Fibroblast of lung (primary cell): Measurements from ENCODE around the gene DNAH3. TPM values are rescaled to one million over a fixed set of nuclear protein-coding genes. Genes with fewer than 3 reads are reported as not detected.
"Not testable (repeated sequence)": the region's sequence is repeated elsewhere in the genome, so short reads cannot be mapped to it uniquely, and the experiment has no call there.

Experiments used
- DNase-seq, 2 donors: peaks; one replicate each; pipeline versions ENCODE4 v3.0.0 to v3.0.0-alpha.2; 2010; ENCODE audit warnings: low read depth in 2 of 2
- H2AFZ ChIP-seq: 2 replicates; pipeline ENCODE4 v1.5.1; 2012; ENCODE audit warnings: low read length, control low read depth, inconsistent platforms
- H3K27ac ChIP-seq: 2 replicates; pipeline ENCODE4 v1.5.1; 2011; ENCODE audit warnings: low read length, control low read depth; ENCODE audit not compliant: insufficient read depth
- H3K27me3 ChIP-seq: 2 replicates; pipeline ENCODE4 v1.5.1; 2011; ENCODE audit warnings: mild to moderate bottlenecking, low read length; ENCODE audit not compliant: control insufficient read depth, insufficient read depth
- H3K36me3 ChIP-seq: 2 replicates; pipeline ENCODE4 v1.5.1; 2011; ENCODE audit warnings: low read length; ENCODE audit not compliant: control insufficient read depth, insufficient read depth
- H3K4me1 ChIP-seq: 2 replicates; pipeline ENCODE4 v1.5.1; 2011; ENCODE audit warnings: low read length; ENCODE audit not compliant: control insufficient read depth, insufficient read depth; ENCODE audit errors: extremely low read depth
- H3K4me2 ChIP-seq: 2 replicates; pipeline ENCODE4 v1.5.1; 2011; ENCODE audit warnings: low read length, control low read depth; ENCODE audit not compliant: insufficient read depth; ENCODE audit errors: extremely low read depth
- H3K4me3 ChIP-seq, 4 experiments: fragments of 200-600 bp in 1 of 4; sonication (generic) in 1 of 4; replicated peaks in 1 of 4; 2 replicates each; pipeline ENCODE4 v1.5.1; 2011 to 2016; ENCODE audit warnings: low read length in 4 of 4, low read depth in 3 of 4, mild to moderate bottlenecking in 3 of 4, control low read depth in 2 of 4, inconsistent platforms in 1 of 4, mixed read lengths in 1 of 4; ENCODE audit not compliant: insufficient read depth in 1 of 4; ENCODE audit errors: control extremely low read depth in 1 of 4
- H3K79me2 ChIP-seq: 2 replicates; pipeline ENCODE4 v1.5.1; 2012; ENCODE audit warnings: mild to moderate bottlenecking, low read length, inconsistent platforms; ENCODE audit not compliant: control insufficient read depth, insufficient read depth
- H3K9ac ChIP-seq: 2 replicates; pipeline ENCODE4 v1.5.1; 2011; ENCODE audit warnings: mild to moderate bottlenecking, low read length, control low read depth; ENCODE audit not compliant: insufficient read depth
- H3K9me3 ChIP-seq: 2 replicates; pipeline ENCODE4 v1.5.1; 2012; ENCODE audit warnings: low read depth, low read length; ENCODE audit not compliant: control insufficient read depth, insufficient read depth
- H4K20me1 ChIP-seq: 2 replicates; pipeline ENCODE4 v1.5.1; 2011; ENCODE audit warnings: low read length; ENCODE audit not compliant: control insufficient read depth, insufficient read depth; ENCODE audit errors: extremely low read depth
- EZH2 ChIP-seq: IDR thresholded peaks from 2 replicates; pipeline ENCODE4 v1.5.1; 2012; ENCODE audit warnings: low read length, control low read depth, mild to moderate bottlenecking; ENCODE audit errors: missing control alignments
- polyA plus RNA-seq, 2 donors: library from polyadenylated mRNA; depleted of rRNA in 1 of 2; stranded (reverse) in 1 of 2; unstranded in 1 of 2; fragments of >200 nt; gene quantifications; 2 replicates each; pipeline ENCODE4 v1.2.1, GENCODE V29; 2011 to 2012; ENCODE audit warnings: missing spikeins in 1 of 2
- total RNA-seq: library from RNA; depleted of rRNA; stranded (reverse); fragments of >200 nt; gene quantifications from 2 replicates; pipeline ENCODE4 v1.2.1, GENCODE V29; 2014
- TF ChIP-seq, protein P1 (sequence below), 2 donors: IDR thresholded peaks in 1 of 2; conservative IDR thresholded peaks in 1 of 2; 1 replicate in 1 of 2; 2 replicates in 1 of 2; pipeline ENCODE4 v1.5.1; 2011 to 2012; ENCODE audit warnings: low read length in 2 of 2, control low read depth in 1 of 2, inconsistent platforms in 1 of 2, low read depth in 1 of 2, mild to moderate bottlenecking in 1 of 2

Gene DNAH3
- total and polyA plus RNA-seq, 2 donors (not counting 1 experiment from before 2014, with no cell fraction given): not detected

DNA sequence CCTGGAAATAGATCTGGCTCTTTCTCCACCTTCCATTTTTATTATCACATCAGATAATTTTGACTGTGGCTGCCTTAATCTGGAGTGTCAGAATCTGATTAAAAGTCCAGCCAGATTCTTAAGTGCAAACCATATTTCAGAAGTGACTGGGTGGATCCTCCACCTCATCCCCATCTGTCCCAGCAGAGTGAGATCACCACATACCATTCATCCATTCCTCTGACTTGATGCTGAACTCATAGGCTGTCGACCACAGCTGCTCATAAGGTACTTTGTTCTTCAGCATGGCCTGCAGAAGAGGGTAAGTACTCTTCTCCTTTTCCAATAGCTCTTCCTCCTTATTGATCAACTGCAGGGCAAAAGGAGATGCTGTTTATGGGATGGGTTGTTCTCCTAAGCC, 53.5 kb downstream of the DNAH3 start:
- H3K27me3 ChIP-seq: no peaks in the 10 kb centered on the region
- H3K9me3 ChIP-seq: no peaks in the 10 kb centered on the region
- H3K4me1 ChIP-seq: peaks cover 3% of the 10 kb centered on the region
- peak in 1 of 2 donors; percentile 91 for DNase-seq
- H3K27ac ChIP-seq: no peak overlapping the region
- no peak overlapping the region for H3K4me3 ChIP-seq
- peak overlapping the region; percentile 45 for H2AFZ ChIP-seq
- TF ChIP-seq EZH2: no peak
- TF ChIP-seq, protein P1, sequence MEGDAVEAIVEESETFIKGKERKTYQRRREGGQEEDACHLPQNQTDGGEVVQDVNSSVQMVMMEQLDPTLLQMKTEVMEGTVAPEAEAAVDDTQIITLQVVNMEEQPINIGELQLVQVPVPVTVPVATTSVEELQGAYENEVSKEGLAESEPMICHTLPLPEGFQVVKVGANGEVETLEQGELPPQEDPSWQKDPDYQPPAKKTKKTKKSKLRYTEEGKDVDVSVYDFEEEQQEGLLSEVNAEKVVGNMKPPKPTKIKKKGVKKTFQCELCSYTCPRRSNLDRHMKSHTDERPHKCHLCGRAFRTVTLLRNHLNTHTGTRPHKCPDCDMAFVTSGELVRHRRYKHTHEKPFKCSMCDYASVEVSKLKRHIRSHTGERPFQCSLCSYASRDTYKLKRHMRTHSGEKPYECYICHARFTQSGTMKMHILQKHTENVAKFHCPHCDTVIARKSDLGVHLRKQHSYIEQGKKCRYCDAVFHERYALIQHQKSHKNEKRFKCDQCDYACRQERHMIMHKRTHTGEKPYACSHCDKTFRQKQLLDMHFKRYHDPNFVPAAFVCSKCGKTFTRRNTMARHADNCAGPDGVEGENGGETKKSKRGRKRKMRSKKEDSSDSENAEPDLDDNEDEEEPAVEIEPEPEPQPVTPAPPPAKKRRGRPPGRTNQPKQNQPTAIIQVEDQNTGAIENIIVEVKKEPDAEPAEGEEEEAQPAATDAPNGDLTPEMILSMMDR (conservative IDR thresholded peaks at IDR 0.05 in 1 of 2, IDR thresholded peaks at IDR 0.05 in 1 of 2; ENCODE audit: low read depth in 1 of 2, low read length in 2 of 2): no peak
- H3K79me2 ChIP-seq: no peaks in the 10 kb centered on the region
- H4K20me1 ChIP-seq: no peaks in the 10 kb centered on the region
- H3K9ac ChIP-seq: no peak overlapping the region
- H3K4me2 ChIP-seq: peak overlapping the region; percentile 66
- H3K36me3 ChIP-seq: no peaks in the 10 kb centered on the region

DNA sequence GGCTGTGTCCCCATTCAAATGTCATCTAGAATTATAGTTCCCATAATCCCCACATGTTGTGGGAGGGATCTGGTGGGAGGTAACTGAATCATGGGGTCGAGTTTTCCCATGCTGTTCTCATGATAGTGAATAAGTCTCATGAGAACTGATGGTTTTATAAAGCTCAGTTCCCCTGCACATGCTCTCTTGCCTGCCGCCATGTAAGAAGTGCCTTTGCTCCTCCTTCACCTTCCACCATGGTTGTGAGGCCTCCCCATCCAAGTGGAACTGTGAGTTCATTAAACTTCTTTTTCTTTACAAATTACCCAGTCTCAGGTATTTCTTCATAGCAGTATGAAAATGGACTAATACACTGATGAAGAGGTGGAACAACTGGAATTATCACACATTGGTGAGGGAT, 55.9 kb downstream of the DNAH3 start:
- H3K79me2 ChIP-seq, H3K27me3 ChIP-seq, H3K27ac ChIP-seq, H3K4me2 ChIP-seq, H3K4me1 ChIP-seq, H2AFZ ChIP-seq, H3K9ac ChIP-seq, H3K9me3 ChIP-seq, H3K36me3 ChIP-seq, H4K20me1 ChIP-seq, DNase-seq, H3K4me3 ChIP-seq: not testable (repeated sequence)

DNA sequence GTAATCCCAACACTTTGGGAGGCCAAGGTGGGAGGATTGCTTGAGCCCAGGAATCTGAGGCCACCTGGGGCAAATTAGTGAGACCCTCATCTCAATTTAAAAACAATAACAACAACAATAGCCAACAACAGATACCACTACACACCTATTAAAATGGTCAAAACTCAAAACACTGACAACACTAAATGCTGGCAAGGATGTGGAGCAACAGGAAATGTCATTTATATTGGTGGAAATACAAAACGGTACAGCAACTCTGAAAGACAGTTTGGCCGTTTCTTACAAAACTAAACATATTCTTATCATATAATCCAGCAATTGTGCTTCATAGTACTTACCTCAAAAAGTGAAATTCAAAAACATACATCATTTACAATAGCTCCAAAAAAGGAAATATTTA, 57.7 kb downstream of the DNAH3 start:
- Histone ChIP-seq H3K4me3 (no peak overlapping the region), H3K4me1 (peaks cover 3% of the 10 kb centered on the region), H3K36me3 (no peaks in the 10 kb centered on the region), H3K9ac (no peak overlapping the region), H2AFZ (no peak overlapping the region), H3K27me3 (no peaks in the 10 kb centered on the region), H3K27ac (no peak overlapping the region), H3K4me2 (no peak overlapping the region), H3K79me2 (no peaks in the 10 kb centered on the region), H3K9me3 (no peaks in the 10 kb centered on the region), H4K20me1 (no peaks in the 10 kb centered on the region)
- DNase-seq: no peak
- TF ChIP-seq, protein P1 (conservative IDR thresholded peaks at IDR 0.05 in 1 of 2, IDR thresholded peaks at IDR 0.05 in 1 of 2; ENCODE audit: low read depth in 1 of 2, low read length in 2 of 2): no peak
- TF ChIP-seq EZH2: no peak
